ENCODE data around the gene OR14A2.
"Not testable (repeated sequence)": the region's sequence is repeated elsewhere in the genome, so short reads cannot be mapped to it uniquely, and the experiment has no call there.

OR14A2 gene

DNA sequence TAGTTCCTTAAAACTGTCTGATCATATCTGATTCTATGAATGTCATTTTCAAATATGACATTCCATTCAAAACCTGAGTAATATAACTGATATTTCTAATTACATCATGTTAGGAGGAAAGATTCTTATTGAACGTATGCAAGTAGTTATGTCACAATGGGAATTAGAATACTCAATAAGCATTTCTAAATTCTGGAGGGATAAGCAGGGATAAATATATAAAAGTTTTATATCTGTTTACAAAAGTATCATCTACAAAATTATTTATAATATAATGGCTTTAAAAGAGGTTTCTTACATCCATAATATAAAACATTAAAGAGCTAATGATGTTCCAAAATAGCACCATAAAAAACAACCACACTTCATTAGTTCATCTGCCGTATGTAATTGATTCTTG lies at the start of gene OR14A2:
Gene OR14A2 (minus strand): TSS at position 101 of the 400 bp plus-strand sequence.
- ChIA-PET CTCF (no interaction called here), POLR2A (no interaction called here)
- DNase-seq (ENCODE audit: extremely low spot score) = no peak
- TF ChIP-seq L3MBTL2 (conservative IDR thresholded peaks at IDR 0.05) = no peak
- no peak for TF ChIP-seq BHLHE40 (IDR thresholded peaks at IDR 0.05; ENCODE audit: borderline replicate concordance)
- no peak for TF ChIP-seq CTBP1 (IDR thresholded peaks at IDR 0.05; ENCODE audit: borderline replicate concordance)

DNA sequence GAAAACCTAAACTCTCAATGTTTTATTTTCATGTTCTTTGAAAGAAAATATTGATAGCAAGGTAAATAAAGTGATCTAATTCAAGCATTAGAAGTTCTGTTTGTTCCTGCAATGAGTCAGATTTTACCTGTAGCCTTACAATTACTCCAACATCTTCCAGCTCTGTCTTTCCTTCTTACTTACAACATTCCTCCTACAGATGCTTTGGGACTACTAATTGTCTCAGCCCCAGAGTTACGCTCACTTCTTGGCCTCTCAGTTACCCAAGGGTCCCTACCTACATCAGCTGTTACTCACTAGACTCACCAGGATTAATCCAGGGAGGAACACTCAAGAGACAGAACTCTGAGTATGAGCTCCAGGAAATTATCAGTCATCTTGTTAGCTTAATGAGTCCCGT lies 49.6 kb upstream of the OR14A2 start:
- DNase-seq (ENCODE audit: extremely low spot score) = no peak
- POLR2A ChIA-PET = no interaction called here
- TF ChIP-seq FOXK2 (IDR thresholded peaks at IDR 0.05) (no peak), HDGF (IDR thresholded peaks at IDR 0.05; ENCODE audit: borderline replicate concordance) (no peak), NFRKB (IDR thresholded peaks at IDR 0.05) (no peak), CTBP1 (IDR thresholded peaks at IDR 0.05; ENCODE audit: borderline replicate concordance) (no peak), SUZ12 (IDR thresholded peaks at IDR 0.05) (no peak)
- CTCF ChIA-PET = no interaction called here

DNA sequence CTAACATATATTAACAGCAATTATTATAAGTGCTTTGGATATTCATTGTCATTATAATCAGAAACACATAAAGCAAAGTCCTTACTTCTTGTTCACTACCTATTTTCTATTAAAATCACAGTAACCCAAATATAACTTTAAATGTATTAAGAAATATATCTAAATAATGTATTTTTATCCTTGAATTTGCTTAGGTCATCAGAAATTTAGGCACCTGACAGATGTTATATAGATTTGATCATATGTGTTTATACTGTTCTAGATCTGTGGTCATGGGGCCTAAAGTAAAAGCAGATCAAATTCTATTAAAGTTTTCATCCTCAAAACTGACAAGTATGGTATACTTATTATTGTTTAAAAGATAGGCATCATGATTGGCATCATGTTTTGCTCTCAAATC lies 21.7 kb upstream of the OR14A2 start:
- ChIA-PET CTCF (no interaction called here), POLR2A (no interaction called here)
- DNase-seq (ENCODE audit: extremely low spot score) = no peak
- TF ChIP-seq HDGF (IDR thresholded peaks at IDR 0.05; ENCODE audit: borderline replicate concordance) = no peak
- no peak for TF ChIP-seq L3MBTL2 (conservative IDR thresholded peaks at IDR 0.05)
- TF ChIP-seq ELF4 (IDR thresholded peaks at IDR 0.05) = no peak
- TF ChIP-seq TARDBP (IDR thresholded peaks at IDR 0.05) = no peak
- no peak for TF ChIP-seq SP1 (IDR thresholded peaks at IDR 0.05)
- no peak for TF ChIP-seq FOXK2 (IDR thresholded peaks at IDR 0.05)

DNA sequence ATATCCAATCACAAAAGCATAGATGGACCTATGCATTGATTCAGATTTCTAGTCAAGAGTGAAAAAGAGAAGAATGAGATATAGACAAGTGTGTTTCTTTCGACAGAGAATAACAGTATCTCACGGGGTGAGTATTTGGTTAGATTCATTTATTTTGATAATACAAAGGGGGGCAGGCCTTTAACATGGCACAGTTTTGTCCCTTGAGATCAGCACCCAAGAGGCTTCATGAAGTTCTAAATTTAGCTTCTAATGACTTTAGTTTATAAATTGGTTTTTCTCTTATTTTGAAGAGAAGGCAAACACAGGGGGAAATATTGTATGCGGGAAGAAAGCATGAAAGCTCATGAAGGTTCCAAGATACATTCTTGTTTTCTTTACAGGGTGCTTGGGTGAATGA lies 12.5 kb upstream of the OR14A2 start, which contains the start of gene OR1C1:
Gene OR1C1 (minus strand): TSS at position 101 of the 400 bp plus-strand sequence. CDS start 2,150 bp downstream, outside the sequence.
- TF ChIP-seq HDGF (IDR thresholded peaks at IDR 0.05; ENCODE audit: borderline replicate concordance) (no peak), L3MBTL2 (conservative IDR thresholded peaks at IDR 0.05) (no peak), FOXM1 (IDR thresholded peaks at IDR 0.05; ENCODE audit: borderline replicate concordance) (no peak), LEF1 (IDR thresholded peaks at IDR 0.05; ENCODE audit: borderline replicate concordance) (no peak), ARNT (IDR thresholded peaks at IDR 0.05) (no peak), SP1 (IDR thresholded peaks at IDR 0.05) (no peak), SUZ12 (IDR thresholded peaks at IDR 0.05) (no peak), ELF4 (IDR thresholded peaks at IDR 0.05) (no peak), FOXK2 (IDR thresholded peaks at IDR 0.05) (no peak)
- DNase-seq (ENCODE audit: extremely low spot score) = no peak
- CTCF ChIA-PET = no interaction called here
- POLR2A ChIA-PET = no interaction called here

DNA sequence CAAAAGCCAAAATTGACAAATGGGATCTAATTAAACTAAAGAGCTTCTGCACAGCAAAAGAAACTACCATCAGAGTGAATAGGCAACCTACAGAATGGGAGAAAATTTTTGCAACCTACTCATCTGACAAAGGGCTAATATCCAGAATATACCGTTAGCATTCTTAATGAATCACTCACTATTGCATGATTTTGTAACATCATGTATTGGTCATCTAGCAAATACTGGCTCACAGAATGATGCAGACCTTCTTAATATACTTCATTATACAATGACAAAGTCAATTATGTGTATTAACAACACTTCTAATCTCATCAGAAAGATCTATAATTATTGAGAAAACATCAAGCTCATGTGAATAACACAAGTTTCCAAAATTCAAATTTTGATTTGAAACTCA lies 6.4 kb upstream of the OR14A2 start:
- DNase-seq (ENCODE audit: extremely low spot score); CTCF ChIA-PET; POLR2A ChIA-PET: not testable (repeated sequence)

DNA sequence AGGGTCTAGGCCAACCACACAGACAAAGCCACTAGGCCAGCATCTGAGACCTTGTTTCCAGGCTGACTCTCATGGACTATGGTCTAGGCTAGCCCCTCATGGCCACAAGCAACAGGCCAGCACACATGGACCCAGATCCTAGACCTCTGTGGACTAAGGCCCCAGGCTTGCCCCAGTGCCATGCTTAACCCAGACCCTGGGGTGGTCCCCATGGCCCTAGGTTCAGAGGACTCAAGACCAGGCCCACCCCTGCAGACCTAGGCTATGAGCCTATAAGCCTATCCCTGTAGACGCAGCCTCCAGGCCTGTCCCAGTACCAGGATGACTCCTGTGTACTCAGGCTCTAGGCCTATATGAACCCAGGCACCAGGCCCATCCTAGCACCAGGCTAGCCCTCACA lies 1.9 kb upstream of the OR14A2 start:
- TF ChIP-seq HDGF (IDR thresholded peaks at IDR 0.05; ENCODE audit: borderline replicate concordance) (no peak), TARDBP (IDR thresholded peaks at IDR 0.05) (no peak), SP1 (IDR thresholded peaks at IDR 0.05) (no peak), ZNF384 (IDR thresholded peaks at IDR 0.05) (no peak), FOXA1 (IDR thresholded peaks at IDR 0.05) (no peak), FOXM1 (IDR thresholded peaks at IDR 0.05; ENCODE audit: borderline replicate concordance) (no peak), ELF4 (IDR thresholded peaks at IDR 0.05) (no peak), FOXK2 (IDR thresholded peaks at IDR 0.05) (no peak), ARNT (IDR thresholded peaks at IDR 0.05) (no peak), SUZ12 (IDR thresholded peaks at IDR 0.05) (no peak), LEF1 (IDR thresholded peaks at IDR 0.05; ENCODE audit: borderline replicate concordance) (no peak), BHLHE40 (IDR thresholded peaks at IDR 0.05; ENCODE audit: borderline replicate concordance) (no peak), CTBP1 (IDR thresholded peaks at IDR 0.05; ENCODE audit: borderline replicate concordance) (no peak)
- TF ChIP-seq, protein P1, sequence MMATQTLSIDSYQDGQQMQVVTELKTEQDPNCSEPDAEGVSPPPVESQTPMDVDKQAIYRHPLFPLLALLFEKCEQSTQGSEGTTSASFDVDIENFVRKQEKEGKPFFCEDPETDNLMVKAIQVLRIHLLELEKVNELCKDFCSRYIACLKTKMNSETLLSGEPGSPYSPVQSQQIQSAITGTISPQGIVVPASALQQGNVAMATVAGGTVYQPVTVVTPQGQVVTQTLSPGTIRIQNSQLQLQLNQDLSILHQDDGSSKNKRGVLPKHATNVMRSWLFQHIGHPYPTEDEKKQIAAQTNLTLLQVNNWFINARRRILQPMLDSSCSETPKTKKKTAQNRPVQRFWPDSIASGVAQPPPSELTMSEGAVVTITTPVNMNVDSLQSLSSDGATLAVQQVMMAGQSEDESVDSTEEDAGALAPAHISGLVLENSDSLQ (IDR thresholded peaks at IDR 0.05) = no peak
- CTCF ChIA-PET = no interaction called here

DNA sequence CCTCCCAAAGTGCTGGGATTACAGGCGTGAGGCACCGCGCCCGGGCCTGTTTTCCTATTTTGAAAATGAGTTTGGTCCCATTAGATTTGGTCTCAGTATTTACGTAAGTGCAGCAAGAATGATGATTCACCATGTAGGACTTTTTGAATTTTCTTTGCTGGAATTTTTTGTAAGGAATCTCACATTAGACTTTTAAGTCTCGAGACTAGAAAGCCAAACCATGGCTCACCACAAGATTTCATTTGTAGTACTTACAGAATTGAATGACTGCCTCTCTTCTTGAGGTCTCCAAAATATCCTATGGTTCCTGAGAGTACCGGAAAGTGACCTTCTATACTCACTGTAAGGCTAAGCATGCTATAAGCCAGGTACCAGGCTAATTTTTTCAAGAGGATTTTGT lies 325 bp downstream of the OR14A2 start:
- CTCF ChIA-PET = no interaction called here
- POLR2A ChIA-PET = no interaction called here
- DNase-seq (ENCODE audit: extremely low spot score) = no peak
- TF ChIP-seq TARDBP (IDR thresholded peaks at IDR 0.05) (no peak), FOXK2 (IDR thresholded peaks at IDR 0.05) (no peak), CTBP1 (IDR thresholded peaks at IDR 0.05; ENCODE audit: borderline replicate concordance) (no peak), ARNT (IDR thresholded peaks at IDR 0.05) (no peak)
- TF ChIP-seq, protein P1 (IDR thresholded peaks at IDR 0.05) = no peak

More for the DNA sequence above, 1.9 kb upstream of the OR14A2 start:
- no peak for DNase-seq (ENCODE audit: extremely low spot score)
- POLR2A ChIA-PET = no interaction called here

DNA sequence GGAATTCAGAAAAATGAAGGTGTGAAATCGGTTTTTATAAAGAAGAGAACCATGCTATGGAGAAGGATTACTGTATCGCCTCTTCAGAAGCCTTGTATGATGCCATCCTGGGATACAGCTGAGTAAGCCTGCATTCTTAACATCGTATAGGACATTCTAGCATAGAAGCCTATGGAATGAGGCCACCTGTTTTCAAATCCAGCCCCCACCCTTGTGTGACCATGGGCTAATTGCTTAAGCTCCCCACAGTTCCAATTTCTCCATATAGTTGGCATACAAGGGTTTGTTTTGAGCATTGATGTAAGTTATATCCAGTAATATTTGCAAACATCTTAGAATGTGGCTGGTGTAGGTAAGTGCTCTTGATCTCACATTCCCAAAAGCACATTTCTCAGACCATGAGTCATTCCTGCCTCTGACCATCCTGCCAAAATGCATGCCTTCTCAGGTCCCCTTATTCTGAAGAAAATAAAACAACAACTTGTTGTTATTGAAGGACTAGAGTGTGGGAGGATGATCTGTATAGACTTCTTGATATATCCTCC lies 1.5 kb downstream of the OR14A2 start:
- ChIA-PET POLR2A (no interaction called here), CTCF (no interaction called here)
- DNase-seq (ENCODE audit: extremely low spot score) = no peak
- TF ChIP-seq LEF1 (IDR thresholded peaks at IDR 0.05; ENCODE audit: borderline replicate concordance) (no peak), ELF4 (IDR thresholded peaks at IDR 0.05) (no peak), CTBP1 (IDR thresholded peaks at IDR 0.05; ENCODE audit: borderline replicate concordance) (no peak), L3MBTL2 (conservative IDR thresholded peaks at IDR 0.05) (no peak), BHLHE40 (IDR thresholded peaks at IDR 0.05; ENCODE audit: borderline replicate concordance) (no peak), FOXK2 (IDR thresholded peaks at IDR 0.05) (no peak), FOXM1 (IDR thresholded peaks at IDR 0.05; ENCODE audit: borderline replicate concordance) (no peak), HDGF (IDR thresholded peaks at IDR 0.05; ENCODE audit: borderline replicate concordance) (no peak), NFRKB (IDR thresholded peaks at IDR 0.05) (no peak)

DNA sequence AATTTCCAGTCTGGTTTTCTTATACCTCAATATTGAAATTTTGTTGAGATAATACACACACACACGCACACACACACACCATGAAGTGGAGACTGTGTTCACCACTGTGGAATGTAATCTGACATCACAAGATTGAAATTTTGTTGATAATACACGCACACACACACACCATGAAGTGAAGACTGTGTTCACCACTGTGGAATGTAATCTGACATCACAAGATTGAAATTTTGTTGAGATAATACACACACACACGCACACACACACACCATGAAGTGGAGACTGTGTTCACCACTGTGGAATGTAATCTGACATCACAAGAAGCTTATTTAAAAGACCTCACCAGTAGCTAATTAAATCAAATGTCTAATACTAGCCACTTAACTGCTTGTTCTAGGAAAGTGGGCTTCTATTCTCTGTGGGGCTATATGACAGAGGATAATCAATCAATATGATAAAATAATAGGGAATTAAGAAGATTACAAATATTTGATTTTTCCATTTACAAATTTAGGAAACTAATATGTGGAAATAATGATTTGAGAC lies 5.7 kb downstream of the OR14A2 start:
- CTCF ChIA-PET; DNase-seq (ENCODE audit: extremely low spot score); POLR2A ChIA-PET: not testable (repeated sequence)

All from HEK293T (cell line).